Suprapubic skin (tissue), 4 donors: ENCODE results near the gene APOL3.

Experiments used
- POLR2A ChIP-seq, 2 donors: fragments of 450-650 bp; IDR thresholded peaks; one replicate each; pipeline ENCODE4 v1.6.1; 2017; ENCODE audit warnings: antibody characterized with exemption in 2 of 2, mild to moderate bottlenecking in 2 of 2, moderate library complexity in 2 of 2
- POLR2AphosphoS5 ChIP-seq, 3 donors: sonication (generic); formaldehyde crosslinking; IDR thresholded peaks; one replicate each; pipeline ENCODE4 v1.6.1; 2017; ENCODE audit warnings: antibody characterized with exemption in 3 of 3
- TF ChIP-seq, protein P1 (sequence below), 2 donors: fragments of 200-600 bp in 1 of 2; fragments of 450-650 bp in 1 of 2; sonication (generic) in 1 of 2; IDR thresholded peaks; one replicate each; pipeline ENCODE4 v1.5.1; 2016 to 2019; ENCODE audit warnings: antibody characterized with exemption in 2 of 2, mild to moderate bottlenecking in 1 of 2, moderate library complexity in 1 of 2

DNA sequence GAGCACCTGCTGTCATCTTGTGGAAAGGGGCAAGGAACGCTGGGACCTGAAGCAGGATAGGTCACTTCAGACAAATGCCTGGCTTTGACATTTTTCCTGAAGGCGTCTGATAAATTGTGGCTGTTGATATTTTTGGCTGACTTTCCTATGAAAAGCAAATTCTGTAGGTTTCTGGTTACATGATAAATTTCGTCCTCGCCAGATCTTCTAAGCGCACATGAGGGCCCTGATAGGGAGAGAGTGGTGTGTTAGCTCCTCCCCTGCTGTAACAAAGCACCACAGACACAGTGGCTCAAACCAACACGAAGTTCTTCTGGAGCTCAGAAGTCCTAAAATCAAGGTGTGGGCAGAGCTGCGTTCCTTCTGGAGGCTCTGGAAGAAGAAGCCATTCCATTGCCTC lies 21.5 kb upstream of the APOL3 start:
- TF ChIP-seq POLR2A (IDR thresholded peaks at IDR 0.05) (no peak), POLR2AphosphoS5 (IDR thresholded peaks at IDR 0.05) (no peak)
- TF ChIP-seq, protein P1, sequence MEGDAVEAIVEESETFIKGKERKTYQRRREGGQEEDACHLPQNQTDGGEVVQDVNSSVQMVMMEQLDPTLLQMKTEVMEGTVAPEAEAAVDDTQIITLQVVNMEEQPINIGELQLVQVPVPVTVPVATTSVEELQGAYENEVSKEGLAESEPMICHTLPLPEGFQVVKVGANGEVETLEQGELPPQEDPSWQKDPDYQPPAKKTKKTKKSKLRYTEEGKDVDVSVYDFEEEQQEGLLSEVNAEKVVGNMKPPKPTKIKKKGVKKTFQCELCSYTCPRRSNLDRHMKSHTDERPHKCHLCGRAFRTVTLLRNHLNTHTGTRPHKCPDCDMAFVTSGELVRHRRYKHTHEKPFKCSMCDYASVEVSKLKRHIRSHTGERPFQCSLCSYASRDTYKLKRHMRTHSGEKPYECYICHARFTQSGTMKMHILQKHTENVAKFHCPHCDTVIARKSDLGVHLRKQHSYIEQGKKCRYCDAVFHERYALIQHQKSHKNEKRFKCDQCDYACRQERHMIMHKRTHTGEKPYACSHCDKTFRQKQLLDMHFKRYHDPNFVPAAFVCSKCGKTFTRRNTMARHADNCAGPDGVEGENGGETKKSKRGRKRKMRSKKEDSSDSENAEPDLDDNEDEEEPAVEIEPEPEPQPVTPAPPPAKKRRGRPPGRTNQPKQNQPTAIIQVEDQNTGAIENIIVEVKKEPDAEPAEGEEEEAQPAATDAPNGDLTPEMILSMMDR (IDR thresholded peaks at IDR 0.05), result no peak
